Astrocyte (in vitro differentiated cells and primary cell): ENCODE results near the gene ISLR2. TPM values are rescaled to one million over a fixed set of nuclear protein-coding genes. Genes with fewer than 3 reads are reported as not detected.
A peak's percentile ranks its signal among the peaks of the same experiment; 100 is the strongest.

Experiments
- DNase-seq: peaks from one replicate; pipeline ENCODE4 v3.0.0-alpha.2; 2010; ENCODE audit warnings: low read depth
- FAIRE-seq: peaks from 2 replicates; lab custom pipeline; 2011; peaks lifted over from hg19 to GRCh38; lab: Jason Lieb, UNC
- H2AFZ ChIP-seq: 2 replicates; pipeline ENCODE4 v1.6.0; 2012; ENCODE audit warnings: low read depth, low read length, inconsistent platforms
- H3K27ac ChIP-seq: 2 replicates; pipeline ENCODE4 v1.5.1; 2011; ENCODE audit warnings: low read depth, low read length, inconsistent platforms
- H3K27me3 ChIP-seq: 2 replicates; pipeline ENCODE4 v1.6.0; 2011; ENCODE audit warnings: low read length, inconsistent platforms; ENCODE audit not compliant: insufficient read depth
- H3K36me3 ChIP-seq: 2 replicates; pipeline ENCODE4 v1.5.1; 2011; ENCODE audit warnings: low read length, inconsistent platforms; ENCODE audit not compliant: insufficient read depth
- H3K4me1 ChIP-seq: 2 replicates; pipeline ENCODE4 v1.5.1; 2011; ENCODE audit warnings: low read length, inconsistent platforms; ENCODE audit not compliant: insufficient read depth
- H3K4me2 ChIP-seq: 2 replicates; pipeline ENCODE4 v1.6.0; 2012; ENCODE audit warnings: low read length, inconsistent platforms
- H3K4me3 ChIP-seq: 2 replicates; pipeline ENCODE4 v1.5.1; 2011; ENCODE audit warnings: low read depth, mild to moderate bottlenecking, low read length, inconsistent platforms; ENCODE audit not compliant: insufficient read depth
- H3K79me2 ChIP-seq: 2 replicates; pipeline ENCODE4 v1.6.0; 2012; ENCODE audit warnings: mild to moderate bottlenecking, low read length, inconsistent platforms; ENCODE audit not compliant: insufficient read depth
- H3K9ac ChIP-seq: 2 replicates; pipeline ENCODE4 v1.6.0; 2012; ENCODE audit warnings: mild to moderate bottlenecking, low read length, inconsistent platforms
- H3K9me3 ChIP-seq: 2 replicates; pipeline ENCODE4 v1.5.1; 2012; ENCODE audit warnings: low read depth, mild to moderate bottlenecking, low read length, inconsistent platforms; ENCODE audit not compliant: insufficient read depth
- H4K20me1 ChIP-seq: 2 replicates; pipeline ENCODE4 v1.6.0; 2012; ENCODE audit warnings: low read length, inconsistent platforms; ENCODE audit not compliant: insufficient read depth
- H3K27ac Mint-ChIP-seq: one replicate; pipeline ENCODE4 v1.8.0; 2021; ENCODE audit warnings: mild to moderate bottlenecking, mixed read lengths; ENCODE audit not compliant: unreplicated experiment
- H3K27me3 Mint-ChIP-seq: one replicate; pipeline ENCODE4 v1.8.0; 2021; ENCODE audit warnings: low read depth, mixed read lengths; ENCODE audit not compliant: unreplicated experiment
- H3K36me3 Mint-ChIP-seq: one replicate; pipeline ENCODE4 v1.8.0; 2021; ENCODE audit warnings: low read depth, mixed read lengths; ENCODE audit not compliant: unreplicated experiment
- H3K4me1 Mint-ChIP-seq: one replicate; pipeline ENCODE4 v1.8.0; 2021; ENCODE audit warnings: low read depth, mixed read lengths; ENCODE audit not compliant: unreplicated experiment
- H3K4me3 Mint-ChIP-seq: one replicate; pipeline ENCODE4 v1.8.0; 2021; ENCODE audit warnings: mild to moderate bottlenecking, moderate library complexity, mixed read lengths; ENCODE audit not compliant: unreplicated experiment
- H3K9me3 Mint-ChIP-seq: one replicate; pipeline ENCODE4 v1.8.0; 2021; ENCODE audit warnings: mild to moderate bottlenecking, mixed read lengths; ENCODE audit not compliant: unreplicated experiment
- EZH2 ChIP-seq: IDR thresholded peaks from 2 replicates; pipeline ENCODE4 v1.6.1; 2012; ENCODE audit warnings: mild to moderate bottlenecking, low read length, inconsistent platforms; ENCODE audit not compliant: insufficient read depth
- total RNA-seq: library from RNA; stranded (reverse); gene quantifications from 2 replicates; pipeline ENCODE4 v1.2.1, GENCODE V29; 2021

ISLR2 gene
- total RNA-seq, 1 donor from 2014 or later: 0.14 TPM

GRCh38 chr15:74185710-74186348 is 55.4 kb downstream of the ISLR2 start:
- H3K27me3 Mint-ChIP-seq: peaks cover 52% of the 10 kb centered on the region

More at GRCh38 chr15:74185710-74186348, 55.4 kb downstream of the ISLR2 start:
- DNase-seq (no peak), FAIRE-seq (peak; percentile 41)
- peaks cover 8% of the 10 kb centered on the region for H3K4me1 Mint-ChIP-seq
- no peak overlapping the region for H3K4me3 Mint-ChIP-seq
- no peak overlapping the region for H3K27ac ChIP-seq
- H3K4me1 ChIP-seq: peaks cover 14% of the 10 kb centered on the region
- TF ChIP-seq EZH2: no peak
- H3K36me3 ChIP-seq: no peaks in the 10 kb centered on the region
- no peaks in the 10 kb centered on the region for H3K9me3 ChIP-seq
- peak overlapping the region; percentile 22 for H3K4me2 ChIP-seq
- no peaks in the 10 kb centered on the region for H3K27me3 ChIP-seq
- H3K9me3 Mint-ChIP-seq: peaks cover 5% of the 10 kb centered on the region
- no peak overlapping the region for H2AFZ ChIP-seq
- no peak overlapping the region for H3K9ac ChIP-seq
- no peaks in the 10 kb centered on the region for H3K36me3 Mint-ChIP-seq
- H3K79me2 ChIP-seq: no peaks in the 10 kb centered on the region
- H4K20me1 ChIP-seq: no peaks in the 10 kb centered on the region
- no peak overlapping the region for H3K4me3 ChIP-seq
- H3K27ac Mint-ChIP-seq: peak overlapping the region; percentile 38

Other genes starting within 250 kb of the ISLR2 start
- gene LOXL1, start 204.1 kb upstream of the ISLR2 start, total RNA-seq: 280 and 384 TPM in 2 replicates
- 12.4 and 16.6 TPM in 2 replicates for gene STOML1, start 138.3 kb upstream of the ISLR2 start, total RNA-seq
- gene PML, start 135.9 kb upstream of the ISLR2 start, total RNA-seq: 116 and 119 TPM in 2 replicates
- gene GOLGA6A, start 48.0 kb upstream of the ISLR2 start, total RNA-seq: 0.30 and 0.31 TPM in 2 replicates
- gene ISLR, start 43.1 kb downstream of the ISLR2 start, total RNA-seq: 1.6 and 3.6 TPM in 2 replicates
- 7.2 and 13.7 TPM in 2 replicates for gene STRA6, start 72.2 kb downstream of the ISLR2 start, total RNA-seq
- 0.41 and 0.96 TPM in 2 replicates for gene CCDC33, start 105.7 kb downstream of the ISLR2 start, total RNA-seq
- 0.43 and 0.60 TPM in 2 replicates for gene CYP11A1, start 237.1 kb downstream of the ISLR2 start, total RNA-seq